ENCODE data around the gene TBX21. TPM values are rescaled to one million over a fixed set of nuclear protein-coding genes. Genes with fewer than 3 reads are reported as not detected.

Gene TBX21
- total and polyA plus RNA-seq, 2 experiments from 2014 or later, result not detected

- peak; percentile 72 for DNase-seq (ENCODE audit: low spot score)
- H2AFZ ChIP-seq, result peak overlapping the region; percentile 66; the same call in 1 of the 2 replicates
- peaks cover 5% of the 10 kb centered on the region; the same call in 1 of the 2 replicates for H3K4me1 ChIP-seq (ENCODE audit: insufficient read depth)
- peak overlapping the region; percentile 56 for H3K4me3 ChIP-seq
- peaks cover 28% of the 10 kb centered on the region for H3K27me3 Mint-ChIP-seq (ENCODE audit: insufficient read depth, low read depth, poor library complexity)
- H3K4me2 ChIP-seq, result peak overlapping the region; percentile 81
- no peaks in the 10 kb centered on the region for H3K9me3 Mint-ChIP-seq
- H4K20me1 ChIP-seq (replicated peaks; ENCODE audit: insufficient read depth), result peaks cover 5% of the 10 kb centered on the region; the same call in 1 of the 2 replicates
- no peaks in the 10 kb centered on the region for H3K79me2 ChIP-seq (replicated peaks; ENCODE audit: insufficient read depth)
- peak; percentile 62 for ATAC-seq
- H3K9me2 ChIP-seq (ENCODE audit: insufficient read depth), result no peaks in the 10 kb centered on the region
- no peaks in the 10 kb centered on the region for H3K36me3 ChIP-seq (ENCODE audit: insufficient read depth)
- peaks cover 8% of the 10 kb centered on the region for H3K4me1 Mint-ChIP-seq
- no peak overlapping the region for H3K27ac Mint-ChIP-seq
- peaks cover 7% of the 10 kb centered on the region; the same call in 1 of the 2 replicates for H3F3A ChIP-seq (replicated peaks; ENCODE audit: low read depth)
- no peak overlapping the region for H3K27ac ChIP-seq (ENCODE audit: low read depth)
- peaks cover 3% of the 10 kb centered on the region; the same call in 1 of the 3 replicates for H3K36me3 Mint-ChIP-seq (ENCODE audit: low read depth)
- H3K27me3 ChIP-seq (ENCODE audit: insufficient read depth), result peaks cover 28% of the 10 kb centered on the region
- H3K4me3 Mint-ChIP-seq, result peak overlapping the region; percentile 69
- TF ChIP-seq, protein P1, sequence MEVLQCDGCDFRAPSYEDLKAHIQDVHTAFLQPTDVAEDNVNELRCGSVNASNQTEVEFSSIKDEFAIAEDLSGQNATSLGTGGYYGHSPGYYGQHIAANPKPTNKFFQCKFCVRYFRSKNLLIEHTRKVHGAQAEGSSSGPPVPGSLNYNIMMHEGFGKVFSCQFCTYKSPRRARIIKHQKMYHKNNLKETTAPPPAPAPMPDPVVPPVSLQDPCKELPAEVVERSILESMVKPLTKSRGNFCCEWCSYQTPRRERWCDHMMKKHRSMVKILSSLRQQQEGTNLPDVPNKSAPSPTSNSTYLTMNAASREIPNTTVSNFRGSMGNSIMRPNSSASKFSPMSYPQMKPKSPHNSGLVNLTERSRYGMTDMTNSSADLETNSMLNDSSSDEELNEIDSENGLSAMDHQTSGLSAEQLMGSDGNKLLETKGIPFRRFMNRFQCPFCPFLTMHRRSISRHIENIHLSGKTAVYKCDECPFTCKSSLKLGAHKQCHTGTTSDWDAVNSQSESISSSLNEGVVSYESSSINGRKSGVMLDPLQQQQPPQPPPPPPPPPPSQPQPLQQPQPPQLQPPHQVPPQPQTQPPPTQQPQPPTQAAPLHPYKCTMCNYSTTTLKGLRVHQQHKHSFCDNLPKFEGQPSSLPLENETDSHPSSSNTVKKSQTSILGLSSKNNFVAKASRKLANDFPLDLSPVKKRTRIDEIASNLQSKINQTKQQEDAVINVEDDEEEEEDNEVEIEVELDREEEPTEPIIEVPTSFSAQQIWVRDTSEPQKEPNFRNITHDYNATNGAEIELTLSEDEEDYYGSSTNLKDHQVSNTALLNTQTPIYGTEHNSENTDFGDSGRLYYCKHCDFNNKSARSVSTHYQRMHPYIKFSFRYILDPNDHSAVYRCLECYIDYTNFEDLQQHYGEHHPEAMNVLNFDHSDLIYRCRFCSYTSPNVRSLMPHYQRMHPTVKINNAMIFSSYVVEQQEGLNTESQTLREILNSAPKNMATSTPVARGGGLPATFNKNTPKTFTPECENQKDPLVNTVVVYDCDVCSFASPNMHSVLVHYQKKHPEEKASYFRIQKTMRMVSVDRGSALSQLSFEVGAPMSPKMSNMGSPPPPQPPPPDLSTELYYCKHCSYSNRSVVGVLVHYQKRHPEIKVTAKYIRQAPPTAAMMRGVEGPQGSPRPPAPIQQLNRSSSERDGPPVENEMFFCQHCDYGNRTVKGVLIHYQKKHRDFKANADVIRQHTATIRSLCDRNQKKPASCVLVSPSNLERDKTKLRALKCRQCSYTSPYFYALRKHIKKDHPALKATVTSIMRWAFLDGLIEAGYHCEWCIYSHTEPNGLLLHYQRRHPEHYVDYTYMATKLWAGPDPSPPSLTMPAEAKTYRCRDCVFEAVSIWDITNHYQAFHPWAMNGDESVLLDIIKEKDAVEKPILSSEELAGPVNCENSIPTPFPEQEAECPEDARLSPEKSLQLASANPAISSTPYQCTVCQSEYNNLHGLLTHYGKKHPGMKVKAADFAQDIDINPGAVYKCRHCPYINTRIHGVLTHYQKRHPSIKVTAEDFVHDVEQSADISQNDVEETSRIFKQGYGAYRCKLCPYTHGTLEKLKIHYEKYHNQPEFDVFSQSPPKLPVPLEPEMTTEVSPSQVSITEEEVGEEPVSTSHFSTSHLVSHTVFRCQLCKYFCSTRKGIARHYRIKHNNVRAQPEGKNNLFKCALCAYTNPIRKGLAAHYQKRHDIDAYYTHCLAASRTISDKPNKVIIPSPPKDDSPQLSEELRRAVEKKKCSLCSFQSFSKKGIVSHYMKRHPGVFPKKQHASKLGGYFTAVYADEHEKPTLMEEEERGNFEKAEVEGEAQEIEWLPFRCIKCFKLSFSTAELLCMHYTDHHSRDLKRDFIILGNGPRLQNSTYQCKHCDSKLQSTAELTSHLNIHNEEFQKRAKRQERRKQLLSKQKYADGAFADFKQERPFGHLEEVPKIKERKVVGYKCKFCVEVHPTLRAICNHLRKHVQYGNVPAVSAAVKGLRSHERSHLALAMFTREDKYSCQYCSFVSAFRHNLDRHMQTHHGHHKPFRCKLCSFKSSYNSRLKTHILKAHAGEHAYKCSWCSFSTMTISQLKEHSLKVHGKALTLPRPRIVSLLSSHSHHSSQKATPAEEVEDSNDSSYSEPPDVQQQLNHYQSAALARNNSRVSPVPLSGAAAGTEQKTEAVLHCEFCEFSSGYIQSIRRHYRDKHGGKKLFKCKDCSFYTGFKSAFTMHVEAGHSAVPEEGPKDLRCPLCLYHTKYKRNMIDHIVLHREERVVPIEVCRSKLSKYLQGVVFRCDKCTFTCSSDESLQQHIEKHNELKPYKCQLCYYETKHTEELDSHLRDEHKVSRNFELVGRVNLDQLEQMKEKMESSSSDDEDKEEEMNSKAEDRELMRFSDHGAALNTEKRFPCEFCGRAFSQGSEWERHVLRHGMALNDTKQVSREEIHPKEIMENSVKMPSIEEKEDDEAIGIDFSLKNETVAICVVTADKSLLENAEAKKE (CRISPR knock-in tag; IDR thresholded peaks at IDR 0.05), result no peak
- TF ChIP-seq ZNF331 (CRISPR knock-in tag; IDR thresholded peaks at IDR 0.05; ENCODE audit: low read depth), result no peak
- TF ChIP-seq, protein P2, sequence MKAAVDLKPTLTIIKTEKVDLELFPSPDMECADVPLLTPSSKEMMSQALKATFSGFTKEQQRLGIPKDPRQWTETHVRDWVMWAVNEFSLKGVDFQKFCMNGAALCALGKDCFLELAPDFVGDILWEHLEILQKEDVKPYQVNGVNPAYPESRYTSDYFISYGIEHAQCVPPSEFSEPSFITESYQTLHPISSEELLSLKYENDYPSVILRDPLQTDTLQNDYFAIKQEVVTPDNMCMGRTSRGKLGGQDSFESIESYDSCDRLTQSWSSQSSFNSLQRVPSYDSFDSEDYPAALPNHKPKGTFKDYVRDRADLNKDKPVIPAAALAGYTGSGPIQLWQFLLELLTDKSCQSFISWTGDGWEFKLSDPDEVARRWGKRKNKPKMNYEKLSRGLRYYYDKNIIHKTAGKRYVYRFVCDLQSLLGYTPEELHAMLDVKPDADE (IDR thresholded peaks at IDR 0.05), result no peak
- TF ChIP-seq ZNF114 (CRISPR knock-in tag; IDR thresholded peaks at IDR 0.05), result no peak
- no peak for TF ChIP-seq POLR2AphosphoS5 (IDR thresholded peaks at IDR 0.05; ENCODE audit: low read depth)
- no peak for TF ChIP-seq CREB1 (CRISPR knock-in tag; IDR thresholded peaks at IDR 0.05; ENCODE audit: low read depth)
- no peak for TF ChIP-seq EZH2phosphoT487 (IDR thresholded peaks at IDR 0.05; ENCODE audit: unreplicated experiment)
- no peak for TF ChIP-seq JUNB (IDR thresholded peaks at IDR 0.05; ENCODE audit: unreplicated experiment)
- no peak for TF ChIP-seq NANOG (IDR thresholded peaks at IDR 0.05; ENCODE audit: borderline replicate concordance)
- no peak for TF ChIP-seq EZH2 (IDR thresholded peaks at IDR 0.05; ENCODE audit: low read depth, unreplicated experiment)
- TF ChIP-seq, protein P3, sequence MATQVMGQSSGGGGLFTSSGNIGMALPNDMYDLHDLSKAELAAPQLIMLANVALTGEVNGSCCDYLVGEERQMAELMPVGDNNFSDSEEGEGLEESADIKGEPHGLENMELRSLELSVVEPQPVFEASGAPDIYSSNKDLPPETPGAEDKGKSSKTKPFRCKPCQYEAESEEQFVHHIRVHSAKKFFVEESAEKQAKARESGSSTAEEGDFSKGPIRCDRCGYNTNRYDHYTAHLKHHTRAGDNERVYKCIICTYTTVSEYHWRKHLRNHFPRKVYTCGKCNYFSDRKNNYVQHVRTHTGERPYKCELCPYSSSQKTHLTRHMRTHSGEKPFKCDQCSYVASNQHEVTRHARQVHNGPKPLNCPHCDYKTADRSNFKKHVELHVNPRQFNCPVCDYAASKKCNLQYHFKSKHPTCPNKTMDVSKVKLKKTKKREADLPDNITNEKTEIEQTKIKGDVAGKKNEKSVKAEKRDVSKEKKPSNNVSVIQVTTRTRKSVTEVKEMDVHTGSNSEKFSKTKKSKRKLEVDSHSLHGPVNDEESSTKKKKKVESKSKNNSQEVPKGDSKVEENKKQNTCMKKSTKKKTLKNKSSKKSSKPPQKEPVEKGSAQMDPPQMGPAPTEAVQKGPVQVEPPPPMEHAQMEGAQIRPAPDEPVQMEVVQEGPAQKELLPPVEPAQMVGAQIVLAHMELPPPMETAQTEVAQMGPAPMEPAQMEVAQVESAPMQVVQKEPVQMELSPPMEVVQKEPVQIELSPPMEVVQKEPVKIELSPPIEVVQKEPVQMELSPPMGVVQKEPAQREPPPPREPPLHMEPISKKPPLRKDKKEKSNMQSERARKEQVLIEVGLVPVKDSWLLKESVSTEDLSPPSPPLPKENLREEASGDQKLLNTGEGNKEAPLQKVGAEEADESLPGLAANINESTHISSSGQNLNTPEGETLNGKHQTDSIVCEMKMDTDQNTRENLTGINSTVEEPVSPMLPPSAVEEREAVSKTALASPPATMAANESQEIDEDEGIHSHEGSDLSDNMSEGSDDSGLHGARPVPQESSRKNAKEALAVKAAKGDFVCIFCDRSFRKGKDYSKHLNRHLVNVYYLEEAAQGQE (IDR thresholded peaks at IDR 0.05; ENCODE audit: unreplicated experiment), result no peak
- no peak for TF ChIP-seq STAT1 (IDR thresholded peaks at IDR 0.05; ENCODE audit: unreplicated experiment)
- TF ChIP-seq, protein P4, sequence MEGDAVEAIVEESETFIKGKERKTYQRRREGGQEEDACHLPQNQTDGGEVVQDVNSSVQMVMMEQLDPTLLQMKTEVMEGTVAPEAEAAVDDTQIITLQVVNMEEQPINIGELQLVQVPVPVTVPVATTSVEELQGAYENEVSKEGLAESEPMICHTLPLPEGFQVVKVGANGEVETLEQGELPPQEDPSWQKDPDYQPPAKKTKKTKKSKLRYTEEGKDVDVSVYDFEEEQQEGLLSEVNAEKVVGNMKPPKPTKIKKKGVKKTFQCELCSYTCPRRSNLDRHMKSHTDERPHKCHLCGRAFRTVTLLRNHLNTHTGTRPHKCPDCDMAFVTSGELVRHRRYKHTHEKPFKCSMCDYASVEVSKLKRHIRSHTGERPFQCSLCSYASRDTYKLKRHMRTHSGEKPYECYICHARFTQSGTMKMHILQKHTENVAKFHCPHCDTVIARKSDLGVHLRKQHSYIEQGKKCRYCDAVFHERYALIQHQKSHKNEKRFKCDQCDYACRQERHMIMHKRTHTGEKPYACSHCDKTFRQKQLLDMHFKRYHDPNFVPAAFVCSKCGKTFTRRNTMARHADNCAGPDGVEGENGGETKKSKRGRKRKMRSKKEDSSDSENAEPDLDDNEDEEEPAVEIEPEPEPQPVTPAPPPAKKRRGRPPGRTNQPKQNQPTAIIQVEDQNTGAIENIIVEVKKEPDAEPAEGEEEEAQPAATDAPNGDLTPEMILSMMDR (conservative IDR thresholded peaks at IDR 0.05; ENCODE audit: low read depth in 2 of 2), result no peak
Observed at GRCh38 chr17:47708312-47708863, 24.6 kb upstream of the TBX21 start.
